ENCODE results near the gene ZDHHC3.
"Not testable (repeated sequence)": the region's sequence is repeated elsewhere in the genome, so short reads cannot be mapped to it uniquely, and the experiment has no call there.

Gene ZDHHC3

GRCh38 chr3:44957986-44958385 is 18.0 kb downstream of the ZDHHC3 start:
- H3K9ac ChIP-seq (ENCODE audit: low read depth in 1 of 2, low read length in 2 of 2), result no peak overlapping the region
- H3K27ac ChIP-seq (ENCODE audit: low read depth, low read length), result no peak overlapping the region
- H3K9me3 ChIP-seq (ENCODE audit: control insufficient read depth in 1 of 2, low read length in 2 of 2), result no peaks in the 10 kb centered on the region
- peaks cover 20 to 39% of the 10 kb centered on the region in 2 donors for H3K36me3 ChIP-seq (ENCODE audit: control insufficient read depth in 1 of 2, insufficient read depth in 2 of 2, low read length in 2 of 2)
- H3K4me3 ChIP-seq (ENCODE audit: low read depth in 1 of 2, low read length in 2 of 2), result no peak overlapping the region
- no peaks in the 10 kb centered on the region for H3K4me1 ChIP-seq (ENCODE audit: control insufficient read depth in 1 of 2, insufficient read depth in 2 of 2, low read length in 2 of 2)
- H3K27me3 ChIP-seq (ENCODE audit: control insufficient read depth in 1 of 2, insufficient read depth in 2 of 2, low read length in 2 of 2), result no peaks in the 10 kb centered on the region

- Histone ChIP-seq H3K9ac (ENCODE audit: low read depth in 1 of 2, low read length in 2 of 2) (no peak overlapping the region), H3K36me3 (ENCODE audit: control insufficient read depth in 1 of 2, insufficient read depth in 2 of 2, low read length in 2 of 2) (peaks cover 24 to 48% of the 10 kb centered on the region in 2 donors), H3K27ac (ENCODE audit: low read depth, low read length) (no peak overlapping the region), H3K4me3 (ENCODE audit: low read depth in 1 of 2, low read length in 2 of 2) (no peak overlapping the region), H3K4me1 (ENCODE audit: control insufficient read depth in 1 of 2, insufficient read depth in 2 of 2, low read length in 2 of 2) (no peaks in the 10 kb centered on the region), H3K9me3 (ENCODE audit: control insufficient read depth in 1 of 2, low read length in 2 of 2) (no peaks in the 10 kb centered on the region), H3K27me3 (ENCODE audit: control insufficient read depth in 1 of 2, insufficient read depth in 2 of 2, low read length in 2 of 2) (no peaks in the 10 kb centered on the region)
Measured at GRCh38 chr3:44955917-44956316, 20.1 kb downstream of the ZDHHC3 start.

- no peak overlapping the region for H3K27ac ChIP-seq (ENCODE audit: low read depth, low read length)
- H3K36me3 ChIP-seq (ENCODE audit: control insufficient read depth in 1 of 2, insufficient read depth in 2 of 2, low read length in 2 of 2), result peaks cover 24 to 48% of the 10 kb centered on the region in 2 donors
- H3K4me1 ChIP-seq (ENCODE audit: control insufficient read depth in 1 of 2, insufficient read depth in 2 of 2, low read length in 2 of 2), result no peaks in the 10 kb centered on the region
- H3K9ac ChIP-seq (ENCODE audit: low read depth in 1 of 2, low read length in 2 of 2), result no peak overlapping the region
- H3K9me3 ChIP-seq (ENCODE audit: control insufficient read depth in 1 of 2, low read length in 2 of 2), result no peaks in the 10 kb centered on the region
- no peaks in the 10 kb centered on the region for H3K27me3 ChIP-seq (ENCODE audit: control insufficient read depth in 1 of 2, insufficient read depth in 2 of 2, low read length in 2 of 2)
- no peak overlapping the region for H3K4me3 ChIP-seq (ENCODE audit: low read depth in 1 of 2, low read length in 2 of 2)
Measured at GRCh38 chr3:44954962-44955361, 21.0 kb downstream of the ZDHHC3 start.

GRCh38 chr3:44954304-44954703 is 21.7 kb downstream of the ZDHHC3 start:
- no peaks in the 10 kb centered on the region for H3K27me3 ChIP-seq (ENCODE audit: control insufficient read depth in 1 of 2, insufficient read depth in 2 of 2, low read length in 2 of 2)
- H3K9me3 ChIP-seq (ENCODE audit: control insufficient read depth in 1 of 2, low read length in 2 of 2), result no peaks in the 10 kb centered on the region
- H3K9ac ChIP-seq (ENCODE audit: low read depth in 1 of 2, low read length in 2 of 2), result no peak overlapping the region
- no peak overlapping the region for H3K4me3 ChIP-seq (ENCODE audit: low read depth in 1 of 2, low read length in 2 of 2)
- no peaks in the 10 kb centered on the region for H3K4me1 ChIP-seq (ENCODE audit: control insufficient read depth in 1 of 2, insufficient read depth in 2 of 2, low read length in 2 of 2)
- H3K36me3 ChIP-seq (ENCODE audit: control insufficient read depth in 1 of 2, insufficient read depth in 2 of 2, low read length in 2 of 2), result peaks cover 24 to 48% of the 10 kb centered on the region in 2 donors
- no peak overlapping the region for H3K27ac ChIP-seq (ENCODE audit: low read depth, low read length)

- no peaks in the 10 kb centered on the region for H3K27me3 ChIP-seq (ENCODE audit: control insufficient read depth in 1 of 2, insufficient read depth in 2 of 2, low read length in 2 of 2)
- H3K4me1 ChIP-seq (ENCODE audit: control insufficient read depth in 1 of 2, insufficient read depth in 2 of 2, low read length in 2 of 2), result no peaks in the 10 kb centered on the region
- no peak overlapping the region for H3K9ac ChIP-seq (ENCODE audit: low read depth in 1 of 2, low read length in 2 of 2)
- no peak overlapping the region for H3K4me3 ChIP-seq (ENCODE audit: low read depth in 1 of 2, low read length in 2 of 2)
- H3K27ac ChIP-seq (ENCODE audit: low read depth, low read length), result no peak overlapping the region
- no peaks in the 10 kb centered on the region for H3K9me3 ChIP-seq (ENCODE audit: control insufficient read depth in 1 of 2, low read length in 2 of 2)
- H3K36me3 ChIP-seq (ENCODE audit: control insufficient read depth in 1 of 2, insufficient read depth in 2 of 2, low read length in 2 of 2), result peaks cover 13 to 38% of the 10 kb centered on the region in 2 donors
Measured at GRCh38 chr3:44952689-44953088, 23.3 kb downstream of the ZDHHC3 start.

GRCh38 chr3:44950275-44950734 is 25.7 kb downstream of the ZDHHC3 start:
- H3K27ac ChIP-seq (ENCODE audit: low read depth, low read length), result no peak overlapping the region
- H3K36me3 ChIP-seq (ENCODE audit: control insufficient read depth in 1 of 2, insufficient read depth in 2 of 2, low read length in 2 of 2), result peaks cover 17 to 33% of the 10 kb centered on the region in 2 donors
- no peaks in the 10 kb centered on the region for H3K4me1 ChIP-seq (ENCODE audit: control insufficient read depth in 1 of 2, insufficient read depth in 2 of 2, low read length in 2 of 2)
- no peaks in the 10 kb centered on the region for H3K9me3 ChIP-seq (ENCODE audit: control insufficient read depth in 1 of 2, low read length in 2 of 2)
- no peaks in the 10 kb centered on the region for H3K27me3 ChIP-seq (ENCODE audit: control insufficient read depth in 1 of 2, insufficient read depth in 2 of 2, low read length in 2 of 2)
- no peak overlapping the region for H3K4me3 ChIP-seq (ENCODE audit: low read depth in 1 of 2, low read length in 2 of 2)
- H3K9ac ChIP-seq (ENCODE audit: low read depth in 1 of 2, low read length in 2 of 2), result no peak overlapping the region

DNA sequence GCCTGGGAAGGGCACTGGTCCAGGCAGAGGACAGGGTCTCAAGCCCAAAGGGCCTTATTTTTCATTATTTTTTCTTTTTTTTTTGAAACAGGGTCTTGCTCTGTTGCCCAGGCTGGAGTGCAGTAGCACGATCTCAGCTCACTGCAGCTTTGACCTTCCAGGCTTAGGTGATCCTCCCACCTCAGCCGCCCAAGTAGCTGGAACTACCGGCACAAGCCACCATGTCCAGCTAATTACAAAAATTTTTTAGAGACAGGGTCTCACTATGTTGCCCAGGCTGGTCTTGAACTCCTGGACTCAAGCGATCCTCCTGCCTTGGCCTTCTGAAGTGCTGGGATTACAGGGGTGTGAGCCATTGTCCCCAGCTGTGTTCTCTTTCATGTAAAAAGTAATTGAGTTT is 26.2 kb downstream of the ZDHHC3 start:
- not testable (repeated sequence) for H3K9ac ChIP-seq (ENCODE audit: low read depth in 1 of 2, low read length in 2 of 2); H3K27ac ChIP-seq (ENCODE audit: low read depth, low read length); H3K4me3 ChIP-seq (ENCODE audit: low read depth in 1 of 2, low read length in 2 of 2); H3K27me3 ChIP-seq (ENCODE audit: control insufficient read depth in 1 of 2, insufficient read depth in 2 of 2, low read length in 2 of 2); H3K9me3 ChIP-seq (ENCODE audit: control insufficient read depth in 1 of 2, low read length in 2 of 2); H3K4me1 ChIP-seq (ENCODE audit: control insufficient read depth in 1 of 2, insufficient read depth in 2 of 2, low read length in 2 of 2)
- H3K36me3 ChIP-seq (ENCODE audit: control insufficient read depth in 1 of 2, insufficient read depth in 2 of 2, low read length in 2 of 2), result peaks cover 21 to 39% of the 10 kb centered on the region in 2 donors

GRCh38 chr3:44948239-44948638 is 27.7 kb downstream of the ZDHHC3 start:
- Histone ChIP-seq H3K9me3 (ENCODE audit: control insufficient read depth in 1 of 2, low read length in 2 of 2) (no peaks in the 10 kb centered on the region), H3K4me1 (ENCODE audit: control insufficient read depth in 1 of 2, insufficient read depth in 2 of 2, low read length in 2 of 2) (no peaks in the 10 kb centered on the region), H3K27ac (ENCODE audit: low read depth, low read length) (no peak overlapping the region), H3K9ac (ENCODE audit: low read depth in 1 of 2, low read length in 2 of 2) (no peak overlapping the region), H3K4me3 (ENCODE audit: low read depth in 1 of 2, low read length in 2 of 2) (no peak overlapping the region), H3K36me3 (ENCODE audit: control insufficient read depth in 1 of 2, insufficient read depth in 2 of 2, low read length in 2 of 2) (peaks cover 15 to 34% of the 10 kb centered on the region in 2 donors), H3K27me3 (ENCODE audit: control insufficient read depth in 1 of 2, insufficient read depth in 2 of 2, low read length in 2 of 2) (no peaks in the 10 kb centered on the region)

GRCh38 chr3:44942202-44942921 is 33.6 kb downstream of the ZDHHC3 start:
- Histone ChIP-seq H3K27me3 (ENCODE audit: control insufficient read depth in 1 of 2, insufficient read depth in 2 of 2, low read length in 2 of 2) (no peaks in the 10 kb centered on the region), H3K4me3 (ENCODE audit: low read depth in 1 of 2, low read length in 2 of 2) (no peak overlapping the region), H3K36me3 (ENCODE audit: control insufficient read depth in 1 of 2, insufficient read depth in 2 of 2, low read length in 2 of 2) (peaks cover 34 to 69% of the 10 kb centered on the region in 2 donors), H3K27ac (ENCODE audit: low read depth, low read length) (no peak overlapping the region), H3K9me3 (ENCODE audit: control insufficient read depth in 1 of 2, low read length in 2 of 2) (no peaks in the 10 kb centered on the region), H3K4me1 (ENCODE audit: control insufficient read depth in 1 of 2, insufficient read depth in 2 of 2, low read length in 2 of 2) (no peaks in the 10 kb centered on the region), H3K9ac (ENCODE audit: low read depth in 1 of 2, low read length in 2 of 2) (no peak overlapping the region)

GRCh38 chr3:44939581-44940036 is 36.4 kb downstream of the ZDHHC3 start:
- Histone ChIP-seq H3K9ac (ENCODE audit: low read depth in 1 of 2, low read length in 2 of 2) (no peak overlapping the region), H3K4me1 (ENCODE audit: control insufficient read depth in 1 of 2, insufficient read depth in 2 of 2, low read length in 2 of 2) (no peaks in the 10 kb centered on the region), H3K36me3 (ENCODE audit: control insufficient read depth in 1 of 2, insufficient read depth in 2 of 2, low read length in 2 of 2) (peaks cover 24 to 66% of the 10 kb centered on the region in 2 donors), H3K9me3 (ENCODE audit: control insufficient read depth in 1 of 2, low read length in 2 of 2) (no peaks in the 10 kb centered on the region), H3K27ac (ENCODE audit: low read depth, low read length) (no peak overlapping the region), H3K27me3 (ENCODE audit: control insufficient read depth in 1 of 2, insufficient read depth in 2 of 2, low read length in 2 of 2) (no peaks in the 10 kb centered on the region), H3K4me3 (ENCODE audit: low read depth in 1 of 2, low read length in 2 of 2) (no peak overlapping the region)

Measured in duodenal mucosa (tissue), 2 donors.